Fibroblast of pulmonary artery (primary cell): ENCODE data around the gene UBASH3B.
"Not testable (repeated sequence)": the region's sequence is repeated elsewhere in the genome, so short reads cannot be mapped to it uniquely, and the experiment has no call there.

Experiments
- DNase-seq: peaks from one replicate; pipeline ENCODE4 v3.0.0-alpha.2; 2010; ENCODE audit warnings: low read depth
- H3K4me3 ChIP-seq: replicated peaks from 2 replicates; pipeline ENCODE4 v1.5.1; 2011; ENCODE audit warnings: low read depth, mild to moderate bottlenecking, control low read depth, low read length, moderate library complexity
- CTCF ChIP-seq: IDR thresholded peaks from 2 replicates; pipeline ENCODE4 v1.5.1; 2011; ENCODE audit warnings: mild to moderate bottlenecking, control low read depth, low read length, inconsistent platforms; ENCODE audit errors: missing control alignments

UBASH3B gene

GRCh38 chr11:122822241-122822640 is 166.7 kb downstream of the UBASH3B start:
- no peak for DNase-seq

GRCh38 chr11:122823564-122823963 is 168.0 kb downstream of the UBASH3B start:
- no peak for TF ChIP-seq CTCF
- DNase-seq, result no peak
- no peak overlapping the region for H3K4me3 ChIP-seq

More at GRCh38 chr11:122822241-122822640, 166.7 kb downstream of the UBASH3B start:
- no peak for TF ChIP-seq CTCF
- no peak overlapping the region for H3K4me3 ChIP-seq

- not testable (repeated sequence) for DNase-seq, H3K4me3 ChIP-seq
These were observed 173.8 kb downstream of the UBASH3B start for GRCh38 chr11:122829371-122829770.

GRCh38 chr11:122832297-122832696 is 176.8 kb downstream of the UBASH3B start:
- H3K4me3 ChIP-seq, DNase-seq: not testable (repeated sequence)

- TF ChIP-seq CTCF, result no peak
- no peak for DNase-seq
- H3K4me3 ChIP-seq, result no peak overlapping the region
These were observed 177.4 kb downstream of the UBASH3B start for GRCh38 chr11:122832721-122833470.

- no peak for TF ChIP-seq CTCF
- no peak for DNase-seq
These were observed 178.4 kb downstream of the UBASH3B start for GRCh38 chr11:122833846-122834464.

GRCh38 chr11:122836916-122837315 is 181.4 kb downstream of the UBASH3B start:
- no peak for DNase-seq
- H3K4me3 ChIP-seq, result no peak overlapping the region
- no peak for TF ChIP-seq CTCF

More at GRCh38 chr11:122833846-122834464, 178.4 kb downstream of the UBASH3B start:
- H3K4me3 ChIP-seq, result no peak overlapping the region
